ENCODE measurements around the gene NRDC. TPM values are rescaled to one million over a fixed set of nuclear protein-coding genes. Genes with fewer than 3 reads are reported as not detected.

Gene NRDC
- total RNA-seq, 1 experiment from 2014 or later = 176 TPM

DNA sequence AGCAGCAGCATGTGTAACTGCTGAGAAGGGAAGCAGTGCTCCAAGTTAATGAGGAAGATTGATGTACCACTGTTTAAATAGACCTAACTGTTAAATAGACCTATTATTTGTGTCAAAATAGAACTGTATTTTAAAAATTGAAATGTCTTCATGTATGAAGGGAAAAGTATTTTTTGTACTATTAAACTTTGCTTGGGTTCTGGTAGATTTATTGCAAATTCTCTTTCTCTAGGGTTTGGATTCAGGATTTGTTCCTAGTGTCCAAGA is 133.3 kb downstream of the NRDC start:
- ChIA-PET POLR2A (interaction anchor here (0.7 to 1.0 kb wide), 2 partner anchors 19 to 134 kb away, joined by 3 to 4 read pairs; no protein-coding TSS in a partner anchor), CTCF (no interaction called here)
- no peak overlapping the region for H3K4me3 Mint-ChIP-seq (ENCODE audit: unreplicated experiment)
- H3K27ac Mint-ChIP-seq (ENCODE audit: low read depth, unreplicated experiment) = no peak overlapping the region
- no TSS peak for BruUV-seq (replicated peaks)
- H3K9me3 Mint-ChIP-seq (ENCODE audit: unreplicated experiment) = no peaks in the 10 kb centered on the region
- intact Hi-C loops (cut with micrococcal nuclease) = no loop called here
- peaks cover 17% of the 10 kb centered on the region for H3K4me1 Mint-ChIP-seq (ENCODE audit: insufficient read depth, unreplicated experiment)
- no peaks in the 10 kb centered on the region for H3K27me3 Mint-ChIP-seq (ENCODE audit: insufficient read depth, unreplicated experiment)
- TF ChIP-seq, protein P1, sequence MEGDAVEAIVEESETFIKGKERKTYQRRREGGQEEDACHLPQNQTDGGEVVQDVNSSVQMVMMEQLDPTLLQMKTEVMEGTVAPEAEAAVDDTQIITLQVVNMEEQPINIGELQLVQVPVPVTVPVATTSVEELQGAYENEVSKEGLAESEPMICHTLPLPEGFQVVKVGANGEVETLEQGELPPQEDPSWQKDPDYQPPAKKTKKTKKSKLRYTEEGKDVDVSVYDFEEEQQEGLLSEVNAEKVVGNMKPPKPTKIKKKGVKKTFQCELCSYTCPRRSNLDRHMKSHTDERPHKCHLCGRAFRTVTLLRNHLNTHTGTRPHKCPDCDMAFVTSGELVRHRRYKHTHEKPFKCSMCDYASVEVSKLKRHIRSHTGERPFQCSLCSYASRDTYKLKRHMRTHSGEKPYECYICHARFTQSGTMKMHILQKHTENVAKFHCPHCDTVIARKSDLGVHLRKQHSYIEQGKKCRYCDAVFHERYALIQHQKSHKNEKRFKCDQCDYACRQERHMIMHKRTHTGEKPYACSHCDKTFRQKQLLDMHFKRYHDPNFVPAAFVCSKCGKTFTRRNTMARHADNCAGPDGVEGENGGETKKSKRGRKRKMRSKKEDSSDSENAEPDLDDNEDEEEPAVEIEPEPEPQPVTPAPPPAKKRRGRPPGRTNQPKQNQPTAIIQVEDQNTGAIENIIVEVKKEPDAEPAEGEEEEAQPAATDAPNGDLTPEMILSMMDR (IDR thresholded peaks at IDR 0.05; ENCODE audit: unreplicated experiment) = no peak
- peaks cover 20% of the 10 kb centered on the region for H3K36me3 Mint-ChIP-seq (ENCODE audit: insufficient read depth, unreplicated experiment)
- DNase-seq (ENCODE audit: unreplicated experiment) = no peak

DNA sequence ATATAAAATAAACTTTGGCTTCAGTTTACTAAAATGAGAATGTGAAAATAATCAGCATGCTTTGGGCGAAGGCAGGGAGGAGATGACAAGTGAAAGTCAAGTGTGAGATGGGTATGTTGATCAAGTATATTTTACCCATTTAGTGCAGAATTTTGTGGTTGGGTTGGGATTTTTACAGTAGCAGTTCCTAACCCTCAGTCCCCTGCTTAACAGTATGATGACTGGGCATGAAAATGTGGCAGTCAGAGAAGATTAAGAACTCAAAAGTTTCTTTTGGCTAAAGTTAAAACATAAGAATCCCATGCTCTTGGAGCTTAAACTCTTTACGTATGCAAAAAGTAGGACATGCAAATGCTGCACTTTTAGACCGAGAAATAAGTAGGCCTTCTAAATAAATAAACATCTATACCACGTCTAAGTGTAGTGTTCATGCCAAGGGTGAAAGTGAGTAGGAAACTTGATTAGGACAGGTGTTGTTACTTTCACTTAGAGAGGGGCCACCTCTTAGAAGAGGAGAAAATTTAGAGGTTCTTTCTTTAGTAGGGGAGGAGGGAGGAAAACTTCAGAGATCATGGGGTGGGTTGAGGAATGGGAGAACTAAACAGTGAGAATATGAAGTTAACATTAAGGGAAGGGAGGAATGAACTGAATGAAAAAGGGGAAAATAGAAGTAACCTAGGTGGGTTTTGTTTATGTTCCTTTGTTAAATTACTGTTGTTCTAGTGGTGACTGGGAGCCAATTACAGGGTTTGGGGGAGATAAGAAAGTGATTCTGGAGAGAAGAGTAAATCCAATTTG is 133.8 kb downstream of the NRDC start:
- no peak for DNase-seq (ENCODE audit: unreplicated experiment)
- intact Hi-C loops (cut with micrococcal nuclease) = no loop called here
- Mint-ChIP-seq H3K36me3 (ENCODE audit: insufficient read depth, unreplicated experiment) (peaks cover 17% of the 10 kb centered on the region), H3K27ac (ENCODE audit: low read depth, unreplicated experiment) (no peak overlapping the region), H3K4me3 (ENCODE audit: unreplicated experiment) (no peak overlapping the region), H3K9me3 (ENCODE audit: unreplicated experiment) (no peaks in the 10 kb centered on the region), H3K4me1 (ENCODE audit: insufficient read depth, unreplicated experiment) (peaks cover 17% of the 10 kb centered on the region), H3K27me3 (ENCODE audit: insufficient read depth, unreplicated experiment) (no peaks in the 10 kb centered on the region)
- no TSS peak for BruUV-seq (replicated peaks)
- ChIA-PET CTCF (no interaction called here), POLR2A (interaction anchor here (1.0 kb wide), 1 partner anchor 19 kb away, joined by 4 read pairs; no protein-coding TSS in a partner anchor)
- TF ChIP-seq, protein P1 (IDR thresholded peaks at IDR 0.05; ENCODE audit: unreplicated experiment) = no peak

DNA sequence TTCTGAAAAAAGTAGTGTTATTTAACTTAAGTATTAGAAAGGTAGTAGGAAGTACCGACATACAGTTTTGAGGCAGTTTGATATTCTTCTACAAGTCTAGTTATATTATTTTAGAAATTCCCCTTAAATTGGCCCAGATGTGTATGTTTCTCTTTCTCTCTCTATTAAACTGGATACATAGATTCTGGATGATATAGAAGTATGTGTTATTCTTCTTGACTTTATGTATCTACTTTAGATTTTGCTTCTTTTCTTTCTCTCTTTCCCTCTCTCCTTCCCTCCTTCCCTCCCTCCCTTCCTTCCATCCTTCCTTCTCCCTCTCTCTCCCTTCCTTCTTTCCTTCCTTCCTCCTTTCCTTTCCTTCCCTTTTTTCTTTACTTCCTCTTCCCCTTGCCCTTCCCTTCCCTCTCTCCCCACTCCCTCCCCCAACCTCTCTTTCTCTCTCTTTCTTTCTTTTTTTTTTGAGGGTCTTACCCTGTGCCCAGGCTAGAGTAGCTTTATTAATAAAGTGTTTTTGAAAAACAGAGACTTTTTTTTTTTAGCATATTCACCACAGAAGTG is 137.3 kb downstream of the NRDC start:
- H3K27ac Mint-ChIP-seq (ENCODE audit: low read depth, unreplicated experiment) = no peak overlapping the region
- no peaks in the 10 kb centered on the region for H3K9me3 Mint-ChIP-seq (ENCODE audit: unreplicated experiment)
- ChIA-PET POLR2A (no interaction called here), CTCF (interaction anchor here (0.7 to 0.8 kb wide), 2 partner anchors 9 to 81 kb away, joined by 3 to 4 read pairs; no protein-coding TSS in a partner anchor)
- no TSS peak for BruUV-seq (replicated peaks)
- no peak for DNase-seq (ENCODE audit: unreplicated experiment)
- no peaks in the 10 kb centered on the region for H3K36me3 Mint-ChIP-seq (ENCODE audit: insufficient read depth, unreplicated experiment)
- H3K4me1 Mint-ChIP-seq (ENCODE audit: insufficient read depth, unreplicated experiment) = peaks cover 25% of the 10 kb centered on the region
- no peaks in the 10 kb centered on the region for H3K27me3 Mint-ChIP-seq (ENCODE audit: insufficient read depth, unreplicated experiment)
- TF ChIP-seq, protein P1 (IDR thresholded peaks at IDR 0.05; ENCODE audit: unreplicated experiment) = no peak
- no peak overlapping the region for H3K4me3 Mint-ChIP-seq (ENCODE audit: unreplicated experiment)
- intact Hi-C loops (cut with micrococcal nuclease) = no loop called here

DNA sequence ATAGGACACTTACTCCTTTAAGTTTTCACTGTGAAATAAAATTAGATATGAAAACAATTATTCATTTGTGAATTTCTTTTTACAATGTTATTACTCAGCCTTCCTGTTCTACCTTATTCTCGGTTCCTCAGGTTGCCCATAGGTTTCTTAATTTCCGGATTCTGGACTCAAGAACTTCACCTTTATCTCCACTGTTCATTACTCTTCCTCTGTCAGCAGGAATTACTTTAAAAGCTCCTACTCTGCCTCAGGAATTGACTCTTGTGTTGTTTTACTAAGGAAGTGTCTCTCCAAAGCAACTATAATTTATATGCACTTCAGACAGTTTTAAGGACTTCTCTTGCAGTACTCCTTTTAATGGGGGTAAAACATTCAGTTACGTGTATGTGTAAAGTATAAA is 137.9 kb downstream of the NRDC start:
- peaks cover 28% of the 10 kb centered on the region for H3K4me1 Mint-ChIP-seq (ENCODE audit: insufficient read depth, unreplicated experiment)
- TF ChIP-seq, protein P1 (IDR thresholded peaks at IDR 0.05; ENCODE audit: unreplicated experiment) = no peak
- no peaks in the 10 kb centered on the region for H3K36me3 Mint-ChIP-seq (ENCODE audit: insufficient read depth, unreplicated experiment)
- H3K4me3 Mint-ChIP-seq (ENCODE audit: unreplicated experiment) = no peak overlapping the region
- H3K9me3 Mint-ChIP-seq (ENCODE audit: unreplicated experiment) = no peaks in the 10 kb centered on the region
- intact Hi-C loops (cut with micrococcal nuclease) = no loop called here
- ChIA-PET CTCF (interaction anchor here (0.7 kb wide), 1 partner anchor 82 kb away, joined by 4 read pairs; no protein-coding TSS in a partner anchor), POLR2A (interaction anchor here (0.7 kb wide), 1 partner anchor 1847 kb away, joined by 4 read pairs; no protein-coding TSS in a partner anchor)
- BruUV-seq (replicated peaks) = no TSS peak
- no peak for DNase-seq (ENCODE audit: unreplicated experiment)
- H3K27ac Mint-ChIP-seq (ENCODE audit: low read depth, unreplicated experiment) = no peak overlapping the region
- no peaks in the 10 kb centered on the region for H3K27me3 Mint-ChIP-seq (ENCODE audit: insufficient read depth, unreplicated experiment)

Small RNA genes within 50 kb of the gene (microRNA-seq; reads per million reads assigned to microRNA genes)
- not detected for gene MIR761

Other genes with a start within 250 kb of the NRDC start
- 0.02 and 0.05 TPM in 2 replicates for gene RAB3B, start 112.0 kb upstream of the NRDC start, total RNA-seq (2022)
- gene KTI12, start 155.1 kb upstream of the NRDC start, total RNA-seq (2022) = 6.5 and 7.0 TPM in 2 replicates
- gene TXNDC12, start 176.5 kb upstream of the NRDC start, total RNA-seq (2022) = 102 and 122 TPM in 2 replicates
- 76.0 and 77.0 TPM in 2 replicates for gene BTF3L4, start 177.6 kb upstream of the NRDC start, total RNA-seq (2022)